H9 (cell line): ENCODE measurements around the gene SLC2A14. TPM values are rescaled to one million over a fixed set of nuclear protein-coding genes. Genes with fewer than 3 reads are reported as not detected.

ENCODE experiments used
- DNase-seq: peaks from one replicate; pipeline ENCODE4 v3.0.0-alpha.2; 2017
- H2AFZ ChIP-seq: one replicate; pipeline ENCODE4 v1.6.1; 2013; ENCODE audit warnings: mild to moderate bottlenecking, low read length, control low read depth, moderate library complexity
- H2AK5ac ChIP-seq: 2 replicates; pipeline ENCODE4 v1.6.1; 2013; ENCODE audit warnings: low read length, control low read depth, mixed read lengths; ENCODE audit not compliant: insufficient read length
- H2BK120ac ChIP-seq: one replicate; pipeline ENCODE4 v1.6.1; 2013; ENCODE audit warnings: low read depth, mild to moderate bottlenecking, low read length, control low read depth, inconsistent platforms; ENCODE audit not compliant: poor library complexity, severe bottlenecking
- H2BK12ac ChIP-seq: 2 replicates; pipeline ENCODE4 v1.6.1; 2013; ENCODE audit warnings: low read length, control low read depth, mixed read lengths, low read depth; ENCODE audit not compliant: insufficient read length
- H2BK15ac ChIP-seq: 2 replicates; pipeline ENCODE4 v1.6.1; 2013; ENCODE audit warnings: low read depth, low read length, control low read depth
- H2BK20ac ChIP-seq: one replicate; pipeline ENCODE4 v1.6.1; 2013; ENCODE audit warnings: low read depth, mild to moderate bottlenecking, low read length, control low read depth, inconsistent platforms; ENCODE audit not compliant: poor library complexity, severe bottlenecking
- H2BK5ac ChIP-seq: 2 replicates; pipeline ENCODE4 v1.6.1; 2013; ENCODE audit warnings: low read length, control low read depth, mixed read lengths; ENCODE audit not compliant: insufficient read length
- H3K14ac ChIP-seq: 2 replicates; pipeline ENCODE4 v1.6.1; 2013; ENCODE audit warnings: low read length, control low read depth; ENCODE audit not compliant: insufficient read depth
- H3K18ac ChIP-seq: 2 replicates; pipeline ENCODE4 v1.6.1; 2013; ENCODE audit warnings: low read depth, mild to moderate bottlenecking, mixed read lengths, low read length, control low read depth; ENCODE audit not compliant: insufficient read length
- H3K23ac ChIP-seq: 2 replicates; pipeline ENCODE4 v1.6.1; 2013; ENCODE audit warnings: low read length, control low read depth, mixed read lengths, low read depth; ENCODE audit not compliant: insufficient read length
- H3K23me2 ChIP-seq: 2 replicates; pipeline ENCODE4 v1.6.1; 2013; ENCODE audit warnings: low read depth, mild to moderate bottlenecking, mixed read lengths, low read length, control low read depth; ENCODE audit not compliant: insufficient read length, poor library complexity, severe bottlenecking
- H3K27ac ChIP-seq: 2 replicates; pipeline ENCODE4 v1.5.1; 2013; ENCODE audit warnings: low read length, control low read depth, mixed read lengths, low read depth; ENCODE audit not compliant: insufficient read length
- H3K27me3 ChIP-seq: 2 replicates; pipeline ENCODE4 v1.6.1; 2013; ENCODE audit warnings: low read length, control low read depth, inconsistent platforms; ENCODE audit not compliant: insufficient read depth
- H3K4ac ChIP-seq: 2 replicates; pipeline ENCODE4 v1.6.1; 2013; ENCODE audit warnings: low read depth, mild to moderate bottlenecking, control low read depth, inconsistent platforms, low read length, moderate library complexity
- H3K4me1 ChIP-seq: 2 replicates; pipeline ENCODE4 v1.6.1; 2013; ENCODE audit warnings: low read length, control low read depth, inconsistent platforms; ENCODE audit not compliant: insufficient read depth
- H3K4me2 ChIP-seq: 2 replicates; pipeline ENCODE4 v1.6.1; 2013; ENCODE audit warnings: low read length, control low read depth, mixed read lengths; ENCODE audit not compliant: insufficient read length, insufficient read depth
- H3K56ac ChIP-seq: 2 replicates; pipeline ENCODE4 v1.6.1; 2013; ENCODE audit warnings: low read depth, mild to moderate bottlenecking, mixed read lengths, low read length, control low read depth; ENCODE audit not compliant: insufficient read length
- H3K79me1 ChIP-seq: 2 replicates; pipeline ENCODE4 v1.6.1; 2013; ENCODE audit warnings: low read depth, mild to moderate bottlenecking, moderate library complexity, low read length, control low read depth, inconsistent platforms; ENCODE audit not compliant: insufficient read depth, poor library complexity, severe bottlenecking
- H3K79me2 ChIP-seq: 2 replicates; pipeline ENCODE4 v1.6.1; 2013; ENCODE audit warnings: low read length, control low read depth, inconsistent platforms; ENCODE audit not compliant: insufficient read depth
- H3K9ac ChIP-seq: 2 replicates; pipeline ENCODE4 v1.6.1; 2013; ENCODE audit warnings: low read length, control low read depth, mixed read lengths; ENCODE audit not compliant: insufficient read length; ENCODE audit errors: extremely low read depth
- H3K9me3 ChIP-seq: one replicate; pipeline ENCODE4 v1.6.1; 2013; ENCODE audit warnings: low read depth, low read length, inconsistent platforms; ENCODE audit not compliant: control insufficient read depth
- H3T11ph ChIP-seq: one replicate; pipeline ENCODE4 v1.6.1; 2013; ENCODE audit warnings: mild to moderate bottlenecking, low read length, control low read depth, inconsistent platforms
- H4K20me1 ChIP-seq: one replicate; pipeline ENCODE4 v1.6.1; 2013; ENCODE audit not compliant: control insufficient read depth, insufficient read length, insufficient read depth
- H4K5ac ChIP-seq: 2 replicates; pipeline ENCODE4 v1.6.1; 2013; ENCODE audit warnings: low read depth, mild to moderate bottlenecking, mixed read lengths, low read length, control low read depth; ENCODE audit not compliant: insufficient read length
- H4K8ac ChIP-seq: replicated peaks from 2 replicates; pipeline ENCODE4 v1.6.1; 2013; ENCODE audit warnings: low read length, control low read depth, mixed read lengths, low read depth; ENCODE audit not compliant: insufficient read length
- H4K91ac ChIP-seq: 2 replicates; pipeline ENCODE4 v1.6.1; 2013; ENCODE audit warnings: low read depth, mild to moderate bottlenecking, moderate library complexity, mixed read lengths, low read length, control low read depth; ENCODE audit not compliant: insufficient read length
- H3K27ac Mint-ChIP-seq, 3 experiments: 2 replicates in 2 of 3; 3 replicates in 1 of 3; pipeline ENCODE4 v1.8.0; 2020 to 2021; ENCODE audit warnings: mixed read lengths in 3 of 3, mild to moderate bottlenecking in 1 of 3, moderate library complexity in 1 of 3
- H3K27me3 Mint-ChIP-seq: 2 replicates; pipeline ENCODE4 v1.8.0; 2021; ENCODE audit warnings: low read depth, mild to moderate bottlenecking, moderate library complexity, mixed read lengths
- H3K36me3 Mint-ChIP-seq, 3 experiments: 2 replicates in 2 of 3; 3 replicates in 1 of 3; pipeline ENCODE4 v1.8.0; 2020 to 2021; ENCODE audit warnings: low read depth in 3 of 3, mixed read lengths in 3 of 3; ENCODE audit not compliant: insufficient read depth in 1 of 3
- H3K4me1 Mint-ChIP-seq, 2 experiments: 2 replicates each; pipeline ENCODE4 v1.8.0; 2020; ENCODE audit warnings: mixed read lengths in 2 of 2
- H3K4me3 Mint-ChIP-seq, 2 experiments: 2 replicates in 1 of 2; 3 replicates in 1 of 2; pipeline ENCODE4 v1.8.0; 2020 to 2021; ENCODE audit warnings: mild to moderate bottlenecking in 2 of 2, mixed read lengths in 2 of 2, moderate library complexity in 1 of 2
- H3K9me3 Mint-ChIP-seq, 2 experiments: 2 replicates in 1 of 2; 3 replicates in 1 of 2; pipeline ENCODE4 v1.8.0; 2020; ENCODE audit warnings: mild to moderate bottlenecking in 2 of 2, mixed read lengths in 2 of 2, moderate library complexity in 1 of 2
- CTCF ChIP-seq: fragments of 200-600 bp; sonication (generic); conservative IDR thresholded peaks from 3 replicates; pipeline ENCODE4 v1.8.0; 2021; ENCODE audit warnings: antibody characterized with exemption, mild to moderate bottlenecking
- WGBS: extraction: QIAGEN DNeasy Blood & Tissue Kit; methylation state at CpG from one replicate; pipeline ENCODE4 v1.1.7; 2013; ENCODE audit warnings: missing lambda C conversion rate, low lambda C conversion rate, mixed read lengths; ENCODE audit not compliant: insufficient read length; ENCODE audit errors: extremely low coverage; 5-methylcytosine and 5-hydroxymethylcytosine counted together
- total RNA-seq: library from RNA; stranded (reverse); gene quantifications from 2 replicates; pipeline ENCODE4 v1.2.1, GENCODE V29; 2021

The SLC2A14 gene
- total RNA-seq, 1 experiment from 2014 or later = 19.1 TPM

DNA sequence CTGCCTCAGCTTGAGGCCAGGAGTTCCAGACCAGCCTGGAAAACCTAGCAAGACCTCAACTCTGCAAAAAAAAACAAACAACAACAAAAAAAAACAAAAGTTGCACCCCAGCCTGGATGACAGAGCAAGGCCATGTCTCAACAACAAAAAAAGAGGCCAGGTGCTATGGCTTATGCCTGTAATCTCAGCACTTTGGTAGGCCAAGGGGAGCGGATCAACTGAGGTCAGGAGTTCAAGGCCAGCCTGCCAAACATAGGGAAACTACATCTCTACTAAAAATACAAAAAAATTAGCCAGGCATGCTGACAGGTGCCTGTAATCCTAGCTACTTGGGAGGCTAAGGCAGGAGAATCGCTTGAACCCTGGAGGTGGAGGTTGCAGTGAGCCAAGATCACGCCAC is 6.5 kb upstream of the SLC2A14 start:
- no peak overlapping the region for H2AK5ac ChIP-seq
- Mint-ChIP-seq H3K4me3 (no peak overlapping the region), H3K9me3 (peaks cover 0 to 4% of the 10 kb centered on the region in 2 experiments; a peak in 1 of 5 replicates), H3K36me3 (peaks cover 0 to 9% (median 7%) of the 10 kb centered on the region in 3 experiments; a peak in 5 of 7 replicates), H3K27ac (peak overlapping the region in 1 of 3 experiments; percentile 84; a peak in 2 of 7 replicates), H3K27me3 (no peaks in the 10 kb centered on the region), H3K4me1 (peaks cover 10 to 11% of the 10 kb centered on the region in 2 experiments)
- H2BK15ac ChIP-seq = no peak overlapping the region
- H3K23me2 ChIP-seq = no peaks in the 10 kb centered on the region
- no peak overlapping the region for H3T11ph ChIP-seq
- H4K91ac ChIP-seq = no peak overlapping the region
- no peaks in the 10 kb centered on the region for H4K20me1 ChIP-seq
- H3K14ac ChIP-seq = no peak overlapping the region
- no peaks in the 10 kb centered on the region for H3K79me2 ChIP-seq
- no peak overlapping the region for H3K9ac ChIP-seq
- no peak for DNase-seq
- H3K4me1 ChIP-seq = no peaks in the 10 kb centered on the region
- H4K5ac ChIP-seq = no peak overlapping the region
- H2BK12ac ChIP-seq = no peak overlapping the region
- no peak for TF ChIP-seq CTCF
- no peak overlapping the region for H3K23ac ChIP-seq
- no peaks in the 10 kb centered on the region for H3K27me3 ChIP-seq
- no peak overlapping the region for H2AFZ ChIP-seq
- no peak overlapping the region for H2BK120ac ChIP-seq
- H2BK20ac ChIP-seq = no peak overlapping the region
- no peak overlapping the region for H4K8ac ChIP-seq
- H2BK5ac ChIP-seq = no peak overlapping the region
- H3K56ac ChIP-seq = no peak overlapping the region
- no peak overlapping the region for H3K27ac ChIP-seq
- no peak overlapping the region for H3K4me2 ChIP-seq
- no peaks in the 10 kb centered on the region for H3K9me3 ChIP-seq
- no peak overlapping the region for H3K4ac ChIP-seq
- no peak overlapping the region for H3K18ac ChIP-seq
- no CpG with 5 or more reads among the region's 3 CpGs for WGBS
- no peaks in the 10 kb centered on the region for H3K79me1 ChIP-seq
